ENCODE measurements around the gene SUPT5H.
A peak's percentile ranks its signal among the peaks of the same experiment; 100 is the strongest.
"Not testable (repeated sequence)": the region's sequence is repeated elsewhere in the genome, so short reads cannot be mapped to it uniquely, and the experiment has no call there.

Gene SUPT5H

GRCh38 chr19:39426170-39426569 lies 19.2 kb upstream of the SUPT5H start:
- DNase-seq, result no peak

GRCh38 chr19:39427707-39428106 lies 17.7 kb upstream of the SUPT5H start:
- DNase-seq, result no peak

GRCh38 chr19:39428283-39429112 lies 16.9 kb upstream of the SUPT5H start:
- DNase-seq, result no peak

GRCh38 chr19:39430675-39431593 lies 14.4 kb upstream of the SUPT5H start:
- DNase-seq, result peak; percentile 54

- no peak for DNase-seq
These were observed 12.7 kb upstream of the SUPT5H start for GRCh38 chr19:39432677-39433025.

- no peak for DNase-seq
These were observed 11.8 kb upstream of the SUPT5H start for GRCh38 chr19:39433480-39434079.

- DNase-seq, result no peak
These were observed 11.0 kb upstream of the SUPT5H start for GRCh38 chr19:39434123-39435076.

GRCh38 chr19:39435499-39436349 lies 9.7 kb upstream of the SUPT5H start, which contains the start of gene RPS16:
TSS of gene RPS16 (minus strand) at chr19:39435949. CDS start at chr19:39435895, 54 bp downstream.
- DNase-seq, result peak; percentile 98

GRCh38 chr19:39436350-39436716 lies 9.0 kb upstream of the SUPT5H start:
- DNase-seq, result no peak

- DNase-seq, result no peak
These were observed 7.0 kb upstream of the SUPT5H start for GRCh38 chr19:39438270-39438934.

- DNase-seq, result no peak
These were observed 685 bp upstream of the SUPT5H start for GRCh38 chr19:39444598-39445195.

GRCh38 chr19:39446365-39447084 lies 1.1 kb downstream of the SUPT5H start:
- no peak for DNase-seq

- peak; percentile 57 for DNase-seq
These were observed 2.9 kb downstream of the SUPT5H start for GRCh38 chr19:39448271-39448670.

GRCh38 chr19:39449116-39449797 lies 3.9 kb downstream of the SUPT5H start:
- DNase-seq, result no peak

- DNase-seq, result not testable (repeated sequence)
These were observed 5.9 kb downstream of the SUPT5H start for GRCh38 chr19:39451257-39451656.

- DNase-seq, result no peak
These were observed 18.0 kb downstream of the SUPT5H start for GRCh38 chr19:39463403-39463802.

- DNase-seq, result no peak
These were observed 20.8 kb downstream of the SUPT5H start for GRCh38 chr19:39465956-39466747.

GRCh38 chr19:39467941-39468340 lies 22.6 kb downstream of the SUPT5H start:
- DNase-seq, result no peak
